GM12801 (cell line): ENCODE data around the gene SGMS1.

Experiments used
- TF ChIP-seq, protein P1 (sequence below): IDR thresholded peaks from one replicate; pipeline ENCODE4 v1.5.1; 2011; ENCODE audit warnings: control low read depth; ENCODE audit not compliant: insufficient read length; ENCODE audit errors: extremely low read depth

SGMS1 gene

DNA sequence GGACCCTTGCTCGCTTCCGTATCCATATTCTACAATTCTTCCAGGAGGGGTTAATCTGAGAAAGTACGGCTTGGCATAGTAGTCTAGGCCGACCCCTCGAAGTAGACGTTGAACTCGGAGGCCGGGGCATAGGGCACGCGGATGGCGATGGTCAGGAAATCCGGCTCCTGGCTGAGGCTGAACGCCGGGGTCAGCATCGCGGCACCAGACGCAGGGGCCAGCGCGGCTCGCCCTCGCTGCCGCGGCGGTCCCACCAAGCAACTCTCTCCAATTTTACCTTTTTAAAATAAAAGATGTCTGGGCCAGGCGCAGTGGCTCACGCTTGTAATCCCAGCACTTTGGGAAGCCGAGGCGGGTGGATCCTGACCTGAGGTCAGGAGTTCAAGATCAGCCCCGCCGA is 7.3 kb upstream of the SGMS1 start:
- TF ChIP-seq, protein P1, sequence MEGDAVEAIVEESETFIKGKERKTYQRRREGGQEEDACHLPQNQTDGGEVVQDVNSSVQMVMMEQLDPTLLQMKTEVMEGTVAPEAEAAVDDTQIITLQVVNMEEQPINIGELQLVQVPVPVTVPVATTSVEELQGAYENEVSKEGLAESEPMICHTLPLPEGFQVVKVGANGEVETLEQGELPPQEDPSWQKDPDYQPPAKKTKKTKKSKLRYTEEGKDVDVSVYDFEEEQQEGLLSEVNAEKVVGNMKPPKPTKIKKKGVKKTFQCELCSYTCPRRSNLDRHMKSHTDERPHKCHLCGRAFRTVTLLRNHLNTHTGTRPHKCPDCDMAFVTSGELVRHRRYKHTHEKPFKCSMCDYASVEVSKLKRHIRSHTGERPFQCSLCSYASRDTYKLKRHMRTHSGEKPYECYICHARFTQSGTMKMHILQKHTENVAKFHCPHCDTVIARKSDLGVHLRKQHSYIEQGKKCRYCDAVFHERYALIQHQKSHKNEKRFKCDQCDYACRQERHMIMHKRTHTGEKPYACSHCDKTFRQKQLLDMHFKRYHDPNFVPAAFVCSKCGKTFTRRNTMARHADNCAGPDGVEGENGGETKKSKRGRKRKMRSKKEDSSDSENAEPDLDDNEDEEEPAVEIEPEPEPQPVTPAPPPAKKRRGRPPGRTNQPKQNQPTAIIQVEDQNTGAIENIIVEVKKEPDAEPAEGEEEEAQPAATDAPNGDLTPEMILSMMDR: no peak

DNA sequence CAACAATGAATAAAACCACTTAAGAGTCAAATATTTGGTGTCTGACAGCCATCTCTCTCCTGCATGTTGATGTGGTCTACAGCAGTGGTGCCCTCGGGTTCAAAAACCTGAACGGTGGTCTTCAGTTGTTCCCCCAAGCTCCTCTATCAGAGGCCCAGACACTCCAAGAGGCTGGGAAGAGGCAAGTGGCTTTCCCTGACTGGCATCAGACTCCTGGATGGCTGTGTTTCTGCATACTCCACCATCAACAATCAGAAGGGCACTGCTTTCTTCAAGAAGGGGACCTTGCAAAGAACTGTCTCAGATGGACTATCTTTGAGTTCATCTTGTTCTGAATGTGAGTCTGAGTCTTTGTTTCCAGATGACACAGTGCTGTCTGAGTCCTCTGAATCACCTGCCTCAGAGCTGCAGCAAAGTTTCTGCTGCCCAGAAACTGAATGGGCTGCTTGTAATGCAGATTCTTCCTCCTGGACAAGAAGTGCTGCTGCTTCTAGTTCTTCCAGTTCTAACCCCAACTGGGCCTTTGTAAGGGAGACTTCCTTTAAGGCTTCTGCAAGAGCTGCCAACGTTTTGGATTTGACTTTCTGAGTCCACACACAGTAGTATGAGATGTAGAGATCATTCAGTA is 5.9 kb upstream of the SGMS1 start:
- TF ChIP-seq, protein P1: no peak

DNA sequence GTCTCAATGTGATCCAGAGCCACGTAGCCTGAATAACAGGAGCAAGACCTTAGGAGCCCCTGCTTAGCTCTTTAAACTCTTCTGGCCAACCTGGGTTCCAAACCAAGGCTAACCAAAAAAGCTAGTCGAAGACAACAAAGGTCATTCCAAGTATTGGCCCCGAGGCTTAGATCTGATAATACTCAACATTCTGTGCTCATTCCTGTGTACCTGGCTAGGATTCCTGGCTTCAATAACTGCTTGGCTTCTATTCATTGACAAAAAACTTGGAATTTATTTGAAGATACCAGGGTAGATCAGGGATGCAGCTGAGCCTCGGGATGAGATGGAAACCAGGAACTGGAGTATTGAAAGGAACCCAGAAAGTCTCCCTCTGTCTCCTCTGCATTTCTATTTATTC is 4.1 kb upstream of the SGMS1 start:
- TF ChIP-seq, protein P1: no peak

DNA sequence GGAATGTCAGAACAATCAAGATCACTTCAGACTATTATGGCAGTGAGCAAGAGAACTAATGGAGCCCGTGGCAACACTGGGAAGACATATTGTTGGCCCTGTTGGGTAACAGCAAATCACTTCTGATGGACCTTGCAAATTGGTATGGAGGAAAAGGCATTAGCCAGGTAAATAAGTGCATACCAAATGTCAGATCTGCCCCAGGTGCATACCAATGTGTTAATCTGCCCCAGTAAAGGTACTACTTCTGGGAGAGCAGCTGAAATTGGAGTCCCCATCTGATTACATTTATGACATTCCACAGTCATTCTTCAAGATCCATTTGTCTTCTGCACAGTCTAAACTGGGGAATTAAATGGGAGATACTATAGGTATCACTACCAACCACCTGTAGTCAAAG is 3.7 kb upstream of the SGMS1 start:
- TF ChIP-seq, protein P1: no peak

DNA sequence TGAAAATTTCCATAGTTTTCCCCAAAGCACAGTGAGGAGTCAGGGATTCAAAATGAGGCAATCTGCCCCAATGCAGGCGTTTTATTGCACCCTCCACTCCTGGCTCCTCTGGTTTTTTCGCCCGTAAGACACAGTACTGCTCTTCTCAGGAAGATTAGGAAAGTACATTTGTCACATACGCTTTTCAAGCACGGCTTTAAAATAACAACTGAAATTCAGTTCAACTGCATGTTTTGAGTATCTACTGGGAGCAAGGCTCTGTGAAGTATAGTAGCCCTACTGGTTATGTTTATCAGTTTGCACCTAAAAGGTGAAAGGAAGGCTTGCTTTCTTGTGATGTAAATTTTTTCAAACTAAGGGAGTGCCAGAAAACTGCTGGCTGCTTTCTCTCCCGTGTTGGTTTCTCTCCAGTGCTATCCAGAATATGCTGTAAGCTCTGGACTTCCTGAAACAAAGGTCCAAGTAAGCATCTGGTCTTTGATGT is 1.9 kb upstream of the SGMS1 start:
- TF ChIP-seq, protein P1: no peak

DNA sequence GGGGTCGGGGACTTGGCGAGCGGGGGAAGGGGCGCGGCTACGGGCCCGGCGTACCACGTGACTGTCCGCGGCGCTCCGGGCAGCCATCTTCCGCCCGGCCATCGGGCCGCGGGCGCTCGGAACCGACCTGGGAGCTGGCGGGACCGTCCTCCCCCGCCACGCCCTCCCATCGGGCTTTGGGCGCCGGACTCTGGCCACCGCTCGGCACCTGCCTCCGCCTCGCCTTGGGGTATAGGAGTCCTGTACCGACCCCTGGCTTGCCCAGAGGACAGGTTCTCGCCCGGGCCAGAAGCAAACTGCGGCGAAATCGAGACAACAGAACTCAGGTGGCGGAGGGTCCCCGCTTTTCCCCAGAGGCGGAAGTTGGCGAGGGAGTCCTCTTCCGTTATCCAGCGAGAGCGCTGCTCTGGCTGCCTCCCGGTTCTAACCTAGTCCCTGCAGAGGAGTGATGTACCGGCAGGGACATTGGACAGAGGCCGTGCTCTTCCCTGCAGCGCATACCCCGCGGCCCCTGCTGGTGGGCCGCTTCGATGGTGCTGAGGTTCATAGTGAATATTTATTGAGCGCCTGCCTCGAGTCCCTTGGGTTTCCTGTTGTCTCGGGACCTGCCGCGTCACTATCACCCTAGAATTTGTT is 1.2 kb upstream of the SGMS1 start:
- TF ChIP-seq, protein P1: no peak

DNA sequence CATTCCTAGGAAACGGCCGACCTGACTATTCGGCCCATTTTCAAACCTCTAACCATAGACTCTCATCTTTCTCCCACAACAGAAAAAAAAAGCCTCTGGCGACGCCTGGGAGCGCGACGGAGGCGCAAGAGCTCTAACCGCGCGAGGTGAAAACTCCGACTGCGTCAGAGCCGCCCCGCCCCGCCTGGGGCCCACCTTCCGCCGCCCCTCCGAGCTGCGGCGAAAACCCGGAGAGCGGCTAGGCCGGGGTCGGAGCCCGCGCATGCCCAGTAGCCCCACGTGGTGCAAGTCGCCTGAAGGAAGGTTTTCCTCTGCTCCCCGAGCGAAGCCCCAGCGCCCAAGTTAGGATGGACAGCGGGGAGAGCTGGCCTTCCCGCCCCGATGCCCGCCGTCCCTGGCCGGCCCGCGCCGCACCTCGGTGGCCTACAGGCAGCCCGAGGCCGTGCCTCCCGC is 683 bp upstream of the SGMS1 start:
- TF ChIP-seq, protein P1: no peak
